ENCODE results near the gene MTHFSD. TPM values are rescaled to one million over a fixed set of nuclear protein-coding genes. Genes with fewer than 3 reads are reported as not detected.

MTHFSD gene
- total RNA-seq, 1 donor from 2014 or later: 28.7 TPM

GRCh38 chr16:86550281-86550680 is 4.8 kb downstream of the MTHFSD start:
- no peak for DNase-seq (ENCODE audit: low spot score)

- no peak for DNase-seq (ENCODE audit: low spot score)
Observed at GRCh38 chr16:86549893-86550190, 5.2 kb downstream of the MTHFSD start.

GRCh38 chr16:86549076-86549892 is 5.8 kb downstream of the MTHFSD start:
- no peak for DNase-seq (ENCODE audit: low spot score)

DNA sequence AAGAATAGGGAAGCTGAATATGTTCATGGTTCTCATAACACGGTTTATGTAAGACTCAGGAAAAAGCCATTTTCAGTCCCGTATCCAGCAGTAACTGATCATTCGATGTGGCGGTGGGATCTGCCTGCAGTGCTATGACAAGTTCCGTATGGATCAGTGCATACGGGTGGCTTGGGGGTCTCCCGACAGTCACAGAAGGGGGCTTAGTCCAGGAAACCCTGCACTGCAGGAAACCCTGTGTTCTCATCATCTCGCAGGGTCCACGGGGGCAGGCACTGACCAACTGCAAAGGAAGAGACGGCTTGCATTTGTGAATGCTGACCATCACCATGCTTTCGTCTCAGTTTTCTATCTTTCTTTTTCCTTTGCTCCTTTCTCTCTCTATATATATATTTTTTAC is 7.7 kb downstream of the MTHFSD start:
- no peak for DNase-seq (ENCODE audit: low spot score)

DNA sequence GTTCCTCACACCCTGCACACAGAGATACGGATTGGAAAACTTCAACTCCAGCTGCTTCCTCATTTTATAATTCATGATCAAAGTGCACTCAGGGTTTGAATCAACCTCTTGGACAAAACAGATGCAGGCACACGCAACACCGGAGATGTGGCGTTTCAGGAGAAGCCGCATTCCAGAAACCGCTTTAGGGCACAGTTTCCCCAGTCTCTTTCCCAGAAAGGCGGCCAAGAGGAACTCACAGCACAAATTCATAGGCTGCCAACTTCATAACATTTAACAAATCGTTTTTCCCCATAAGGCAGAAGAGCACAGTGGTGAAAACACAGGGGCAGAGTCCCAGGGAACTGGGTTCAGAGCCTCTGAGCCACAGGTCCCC is 8.4 kb downstream of the MTHFSD start:
- no peak for DNase-seq (ENCODE audit: low spot score)

DNA sequence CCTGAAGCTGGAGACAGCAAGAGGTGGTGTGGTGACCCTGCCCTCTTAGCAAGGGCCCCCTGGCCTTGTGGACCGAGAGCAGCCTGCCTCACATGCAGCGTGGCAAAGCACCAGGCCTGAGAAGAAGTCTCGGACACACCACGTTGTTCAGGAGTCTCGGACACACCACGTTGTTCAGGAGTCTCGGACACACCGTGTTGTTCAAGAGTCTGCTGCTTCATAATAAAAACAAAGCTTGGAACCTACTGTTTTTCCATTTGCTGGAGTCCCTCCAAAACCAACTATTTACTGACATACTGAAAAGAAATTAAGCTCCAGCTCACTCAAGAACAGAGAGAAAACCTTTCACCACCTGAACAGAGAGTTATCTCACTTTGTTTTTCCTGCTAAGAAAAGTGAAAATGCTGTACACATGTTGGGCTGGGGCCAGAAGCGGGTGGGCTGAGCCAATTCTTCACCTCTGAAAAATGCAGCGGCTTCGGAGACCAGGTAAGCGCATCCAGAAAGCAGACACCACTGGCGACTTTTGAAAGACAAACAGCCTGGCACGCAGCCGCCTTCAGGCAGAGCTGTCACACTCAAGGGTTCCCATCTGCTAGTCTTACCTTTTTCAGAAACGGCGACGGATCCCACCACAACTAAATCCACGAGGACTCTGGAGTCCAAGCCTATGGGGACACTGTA is 8.9 kb downstream of the MTHFSD start:
- DNase-seq (ENCODE audit: low spot score): no peak

GRCh38 chr16:86545481-86545880 is 9.6 kb downstream of the MTHFSD start:
- no peak for DNase-seq (ENCODE audit: low spot score)

- DNase-seq (ENCODE audit: low spot score): no peak
Observed at GRCh38 chr16:86542756-86543750, 12.0 kb downstream of the MTHFSD start.

DNA sequence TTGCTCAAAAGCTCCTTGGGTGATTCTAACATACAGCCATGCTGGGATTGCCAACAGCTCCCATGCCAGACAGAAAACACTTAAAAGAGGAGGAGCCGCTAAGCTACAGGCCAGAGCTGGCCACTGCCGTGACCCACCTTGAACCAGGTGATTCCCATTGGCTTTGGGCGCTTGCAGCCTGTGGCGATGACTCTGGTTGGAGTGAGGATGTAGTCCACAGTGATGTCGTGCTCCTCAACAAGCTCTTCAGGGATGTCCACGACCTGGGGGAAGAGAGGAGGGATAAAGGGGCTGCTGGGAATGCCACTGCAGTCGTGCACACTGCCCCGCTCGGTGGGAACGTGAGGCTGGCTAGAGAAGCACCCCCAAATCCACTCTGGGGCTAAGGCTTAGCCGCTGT is 13.5 kb downstream of the MTHFSD start:
- no peak for DNase-seq (ENCODE audit: low spot score)

- no peak for DNase-seq (ENCODE audit: low spot score)
Observed at GRCh38 chr16:86540894-86541293, 14.1 kb downstream of the MTHFSD start.

GRCh38 chr16:86538196-86538780 is 16.7 kb downstream of the MTHFSD start:
- no peak for DNase-seq (ENCODE audit: low spot score)

- no peak for DNase-seq (ENCODE audit: low spot score)
Observed at GRCh38 chr16:86537486-86537885, 17.5 kb downstream of the MTHFSD start.

GRCh38 chr16:86536621-86537020 is 18.4 kb downstream of the MTHFSD start:
- DNase-seq (ENCODE audit: low spot score): no peak

GRCh38 chr16:86534779-86535615 is 20.0 kb downstream of the MTHFSD start:
- no peak for DNase-seq (ENCODE audit: low spot score)

DNA sequence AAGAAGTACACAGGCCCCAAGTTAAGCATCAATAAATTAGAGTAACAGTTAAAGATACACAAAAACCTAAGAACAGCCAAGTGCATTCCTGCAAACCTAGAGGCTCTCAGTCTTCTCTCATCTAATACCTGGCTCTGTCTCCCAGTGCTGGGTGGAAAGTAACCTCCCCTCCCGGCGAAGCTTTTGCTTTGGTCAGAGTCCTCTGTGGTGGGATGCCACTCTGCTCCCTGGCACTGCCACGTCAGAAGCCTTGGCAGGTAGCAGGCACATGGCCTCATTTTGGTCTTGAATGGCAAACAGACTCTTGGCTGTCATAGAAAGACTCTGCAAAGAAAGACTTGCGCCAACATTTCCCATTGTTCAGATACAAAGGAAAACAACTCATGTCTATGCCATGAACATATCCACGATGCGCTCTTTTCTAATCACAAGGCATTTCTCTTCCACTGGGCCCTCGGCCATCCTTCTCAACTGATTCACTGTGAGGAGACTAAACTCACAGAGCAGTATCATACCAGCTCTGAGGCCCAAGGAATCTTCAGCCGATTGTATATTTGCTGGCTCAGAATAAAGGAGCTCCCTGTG is 21.2 kb downstream of the MTHFSD start:
- DNase-seq (ENCODE audit: low spot score): no peak

- DNase-seq (ENCODE audit: low spot score): no peak
Observed at GRCh38 chr16:86533076-86533475, 22.0 kb downstream of the MTHFSD start.

DNA sequence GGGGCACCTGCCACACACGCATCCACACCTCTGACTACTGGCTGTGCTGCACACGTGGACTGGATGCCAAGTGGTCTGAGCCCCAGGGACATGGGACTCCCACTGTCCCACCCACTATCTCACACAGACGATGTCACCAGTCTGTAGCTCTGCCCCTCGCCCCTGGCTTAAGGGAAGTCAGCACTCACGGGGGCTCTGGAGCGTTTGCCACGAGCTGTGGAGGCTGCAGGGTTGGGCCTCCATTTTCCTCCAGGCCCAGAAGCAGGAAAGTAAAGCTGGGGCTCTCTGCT is 22.6 kb downstream of the MTHFSD start:
- DNase-seq (ENCODE audit: low spot score): no peak

DNA sequence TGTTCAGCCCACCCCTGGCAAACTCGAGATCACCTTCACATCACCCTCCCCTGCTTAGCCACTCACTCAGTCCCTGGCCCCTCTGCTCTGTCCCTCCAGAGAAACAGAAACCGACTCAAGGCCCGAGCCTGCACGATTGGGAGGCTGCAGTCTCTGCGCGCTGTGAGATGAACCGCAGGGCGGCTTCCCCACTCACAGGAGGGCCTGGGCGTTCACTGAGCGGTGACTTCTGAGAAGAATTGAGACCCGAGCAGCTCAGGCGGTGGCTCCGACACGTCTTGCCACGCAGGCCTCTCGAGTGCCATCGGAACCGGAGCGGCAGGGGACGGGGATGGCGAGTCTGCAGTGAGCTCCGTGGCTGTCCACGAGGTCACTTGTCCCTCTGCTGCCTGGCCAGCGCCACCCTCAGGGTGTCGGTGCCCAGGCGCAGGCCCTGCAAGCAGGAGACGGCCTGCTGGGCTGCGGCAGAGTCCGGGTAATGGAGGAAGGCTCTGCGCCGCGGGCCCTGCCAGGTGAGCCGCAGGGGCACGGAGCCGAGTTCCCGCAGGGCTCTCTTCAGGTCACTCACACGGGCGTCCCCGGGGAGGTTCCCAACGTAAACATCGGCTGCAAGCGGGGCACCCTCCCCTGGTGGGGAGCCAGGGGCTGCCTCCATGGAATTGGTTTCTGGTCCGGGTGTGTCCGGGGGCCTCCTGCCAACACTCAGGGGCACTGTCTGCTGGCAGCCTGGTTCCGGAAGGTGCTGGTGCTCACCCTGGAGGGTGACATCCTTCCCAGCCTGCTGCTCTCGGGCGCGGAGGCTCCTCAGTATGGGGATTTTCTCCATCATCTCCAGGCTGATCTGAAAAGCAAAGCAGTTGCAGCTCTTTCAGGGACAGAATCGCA is 23.2 kb downstream of the MTHFSD start:
- no peak for DNase-seq (ENCODE audit: low spot score)

DNA sequence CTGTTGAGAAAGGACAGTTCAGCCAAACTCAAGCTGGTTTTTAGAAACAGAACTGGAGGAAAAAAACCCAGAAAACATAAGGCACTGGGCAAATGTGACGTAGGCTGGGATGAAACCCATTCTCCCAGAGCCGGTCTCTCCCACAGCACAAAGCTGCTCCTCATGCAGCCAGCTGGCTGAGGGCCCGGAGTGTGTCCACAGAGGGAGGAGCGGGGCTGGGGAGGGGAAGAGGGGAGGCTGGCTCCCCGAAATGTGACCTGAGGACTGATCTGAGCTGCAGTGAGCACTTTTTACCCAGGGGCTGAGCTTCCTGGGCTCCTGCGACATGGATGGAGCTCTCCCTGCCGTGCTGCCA is 23.9 kb downstream of the MTHFSD start:
- DNase-seq (ENCODE audit: low spot score): peak; percentile 72

Data from ureter (tissue), 1 donor.